LNCaP clone FGC (cell line): ENCODE measurements around the gene TMEM139.
"Not testable (repeated sequence)": the region's sequence is repeated elsewhere in the genome, so short reads cannot be mapped to it uniquely, and the experiment has no call there.

Experiments
- DNase-seq: peaks from one replicate; pipeline ENCODE4 v3.0.0-alpha.2; 2011; ENCODE audit warnings: low read depth
- H3K4me3 ChIP-seq: 2 replicates; pipeline ENCODE4 v1.5.1; 2011; ENCODE audit warnings: mild to moderate bottlenecking, low read depth, low read length, control low read depth
- TF ChIP-seq, protein P1 (sequence below): IDR thresholded peaks from 2 replicates; pipeline ENCODE4 v1.5.1; 2012; ENCODE audit warnings: mild to moderate bottlenecking; ENCODE audit not compliant: control insufficient read depth, insufficient read depth; ENCODE audit errors: extremely low read depth

The TMEM139 gene

DNA sequence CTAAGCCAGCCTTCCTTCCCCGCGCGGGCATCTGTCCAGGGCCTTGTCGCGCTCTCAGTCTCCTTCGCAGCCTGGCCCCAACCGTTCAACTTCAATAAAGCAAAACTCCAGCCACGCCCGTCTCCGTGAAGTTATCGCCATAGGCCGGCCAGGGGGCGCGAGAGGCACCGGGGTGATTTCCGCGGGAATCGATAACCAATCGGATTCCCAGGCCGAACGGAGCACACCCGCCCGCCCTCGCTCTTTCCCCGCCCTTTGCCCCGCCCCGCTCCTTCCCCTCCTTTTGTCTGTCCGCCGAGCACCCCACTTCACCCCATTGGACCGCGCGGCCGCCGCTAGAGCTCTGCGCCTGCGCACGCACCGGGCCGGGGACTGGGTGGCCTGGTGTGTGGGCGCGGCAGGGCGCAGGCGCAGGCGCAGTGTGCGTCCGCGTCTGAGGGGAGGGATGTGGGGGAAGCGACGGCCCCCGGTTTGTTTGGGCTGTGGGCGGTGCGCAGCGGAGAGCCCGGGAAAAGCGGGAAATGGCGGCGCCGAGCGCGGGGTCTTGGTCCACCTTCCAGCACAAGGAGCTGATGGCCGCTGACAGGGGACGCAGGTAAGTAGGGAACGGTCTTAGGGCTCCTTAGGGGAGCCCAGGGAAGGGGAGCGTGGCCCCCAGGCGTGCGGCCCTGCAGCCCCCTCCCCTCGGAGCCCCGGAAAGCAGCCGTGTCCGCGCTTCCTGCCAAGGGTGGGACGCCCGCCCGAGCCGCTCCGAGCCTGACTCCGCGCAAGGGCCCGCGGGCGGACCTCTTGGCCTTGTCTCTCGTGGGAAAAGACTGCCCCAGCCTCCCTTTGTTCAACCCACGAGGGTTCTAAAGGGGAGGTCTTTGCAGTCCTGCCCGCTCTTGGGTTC lies 3.4 kb downstream of the TMEM139 start, which contains the start of gene CASP2:
CASP2 (plus strand) TSS at position 417 of the 892 bp plus-strand sequence; CDS start at position 522, 105 bp downstream.
- TF ChIP-seq, protein P1, sequence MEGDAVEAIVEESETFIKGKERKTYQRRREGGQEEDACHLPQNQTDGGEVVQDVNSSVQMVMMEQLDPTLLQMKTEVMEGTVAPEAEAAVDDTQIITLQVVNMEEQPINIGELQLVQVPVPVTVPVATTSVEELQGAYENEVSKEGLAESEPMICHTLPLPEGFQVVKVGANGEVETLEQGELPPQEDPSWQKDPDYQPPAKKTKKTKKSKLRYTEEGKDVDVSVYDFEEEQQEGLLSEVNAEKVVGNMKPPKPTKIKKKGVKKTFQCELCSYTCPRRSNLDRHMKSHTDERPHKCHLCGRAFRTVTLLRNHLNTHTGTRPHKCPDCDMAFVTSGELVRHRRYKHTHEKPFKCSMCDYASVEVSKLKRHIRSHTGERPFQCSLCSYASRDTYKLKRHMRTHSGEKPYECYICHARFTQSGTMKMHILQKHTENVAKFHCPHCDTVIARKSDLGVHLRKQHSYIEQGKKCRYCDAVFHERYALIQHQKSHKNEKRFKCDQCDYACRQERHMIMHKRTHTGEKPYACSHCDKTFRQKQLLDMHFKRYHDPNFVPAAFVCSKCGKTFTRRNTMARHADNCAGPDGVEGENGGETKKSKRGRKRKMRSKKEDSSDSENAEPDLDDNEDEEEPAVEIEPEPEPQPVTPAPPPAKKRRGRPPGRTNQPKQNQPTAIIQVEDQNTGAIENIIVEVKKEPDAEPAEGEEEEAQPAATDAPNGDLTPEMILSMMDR, result peak; percentile 34
- peak; percentile 72 for DNase-seq
- peak within 1 kb of the TSS; percentile 80 for H3K4me3 ChIP-seq

DNA sequence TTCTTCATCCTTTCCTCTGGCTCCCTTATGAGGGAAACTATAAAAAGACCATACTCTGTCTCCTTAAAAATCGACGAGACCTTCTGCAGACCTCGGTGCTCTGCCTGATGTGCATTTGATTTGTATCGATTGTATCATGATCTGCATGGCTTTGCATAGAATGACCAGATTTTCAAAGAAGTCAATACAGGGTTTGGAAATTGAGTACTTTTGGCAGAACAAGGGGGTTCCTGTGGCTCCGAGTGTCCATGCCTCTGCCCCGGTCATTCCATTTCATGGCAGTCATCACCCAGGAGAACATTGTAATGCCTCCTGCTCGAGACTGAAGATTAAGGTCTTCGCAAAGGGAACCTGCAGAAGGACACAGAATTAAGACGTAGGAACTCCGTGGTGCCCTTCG lies 4.1 kb downstream of the TMEM139 start:
- peak overlapping the region; percentile 80 for H3K4me3 ChIP-seq
- no peak for DNase-seq
- TF ChIP-seq, protein P1, result no peak

DNA sequence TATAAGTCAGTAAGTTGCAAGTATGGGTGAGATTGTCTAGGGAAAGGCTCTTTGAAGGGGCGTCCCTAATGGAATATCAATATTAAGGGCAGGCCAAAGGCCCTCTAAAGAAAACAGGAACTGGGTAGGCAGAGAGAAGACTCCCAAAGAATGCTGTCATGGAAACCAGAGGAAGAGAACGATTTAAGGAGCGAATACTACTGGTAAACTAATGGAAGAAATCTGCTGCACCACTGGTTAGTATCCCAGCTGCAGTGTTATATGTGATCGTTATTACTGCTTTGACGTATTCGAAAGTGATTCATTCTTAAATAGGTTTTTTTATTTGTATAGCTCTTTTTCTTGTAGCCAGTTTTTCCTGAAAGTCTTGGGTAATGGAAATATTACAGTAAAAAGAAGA lies 4.7 kb downstream of the TMEM139 start:
- H3K4me3 ChIP-seq, result peak overlapping the region; percentile 80
- no peak for DNase-seq
- TF ChIP-seq, protein P1, result no peak

DNA sequence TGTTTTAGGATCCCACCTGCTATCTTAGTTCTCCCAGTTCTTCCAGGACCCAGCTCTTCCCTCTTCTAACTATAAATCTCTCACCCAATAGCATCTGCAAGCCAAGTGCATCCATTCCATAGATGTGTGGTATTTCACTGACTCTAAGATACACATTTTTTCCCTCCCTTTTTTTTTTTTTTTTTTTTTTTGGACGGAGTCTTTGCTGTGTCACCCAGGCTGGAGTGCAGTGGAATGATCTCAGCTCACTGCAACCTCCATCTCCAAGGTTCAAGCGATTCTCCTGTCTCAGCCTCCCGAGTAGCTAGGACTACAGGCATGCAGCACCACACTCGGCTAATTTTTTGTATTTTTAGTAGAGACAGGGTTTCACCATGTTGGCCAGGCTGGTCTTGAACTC lies 5.1 kb downstream of the TMEM139 start:
- not testable (repeated sequence) for H3K4me3 ChIP-seq, DNase-seq

DNA sequence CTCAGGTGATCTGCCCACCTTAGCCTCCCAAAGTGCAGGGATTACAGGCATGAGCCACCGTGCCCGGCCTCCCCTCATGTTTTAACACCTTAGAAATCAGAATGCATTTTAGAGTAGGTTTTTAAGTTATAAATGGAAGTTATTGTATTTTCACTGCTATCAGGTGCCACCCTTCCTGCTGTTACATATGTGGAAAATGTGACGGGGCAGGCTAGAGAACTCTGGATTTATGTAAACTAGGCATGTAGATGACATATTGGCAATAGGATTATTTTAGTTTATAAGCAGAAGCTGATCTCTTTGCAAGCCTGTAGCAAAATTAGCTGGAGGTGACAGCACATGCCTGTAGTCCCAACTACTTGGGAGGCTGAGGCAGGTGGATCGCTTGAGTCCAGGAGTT lies 5.5 kb downstream of the TMEM139 start:
- DNase-seq, result no peak
- H3K4me3 ChIP-seq, result no peak overlapping the region
- TF ChIP-seq, protein P1, result no peak

DNA sequence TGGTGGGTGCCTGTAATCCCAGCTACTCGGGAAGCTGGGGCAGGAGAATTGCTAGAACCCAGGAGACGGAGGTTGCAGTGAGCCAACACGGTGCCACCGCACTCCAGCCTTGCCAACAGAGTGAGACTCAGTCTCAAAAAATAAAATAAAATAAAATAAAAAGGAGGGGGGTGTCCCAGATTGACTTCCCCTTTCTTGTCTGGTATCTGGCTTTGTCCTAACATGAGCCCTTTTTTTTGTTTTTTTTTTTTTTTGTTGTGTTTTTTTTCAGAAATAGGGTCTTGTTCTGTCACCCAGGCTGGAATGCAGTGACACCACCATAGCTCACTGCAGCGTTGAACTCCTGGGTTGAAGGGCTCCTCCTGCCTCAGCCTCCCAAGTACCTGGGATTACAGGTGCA lies 8.1 kb downstream of the TMEM139 start:
- TF ChIP-seq, protein P1, result no peak
- DNase-seq, result no peak
- H3K4me3 ChIP-seq, result no peak overlapping the region

DNA sequence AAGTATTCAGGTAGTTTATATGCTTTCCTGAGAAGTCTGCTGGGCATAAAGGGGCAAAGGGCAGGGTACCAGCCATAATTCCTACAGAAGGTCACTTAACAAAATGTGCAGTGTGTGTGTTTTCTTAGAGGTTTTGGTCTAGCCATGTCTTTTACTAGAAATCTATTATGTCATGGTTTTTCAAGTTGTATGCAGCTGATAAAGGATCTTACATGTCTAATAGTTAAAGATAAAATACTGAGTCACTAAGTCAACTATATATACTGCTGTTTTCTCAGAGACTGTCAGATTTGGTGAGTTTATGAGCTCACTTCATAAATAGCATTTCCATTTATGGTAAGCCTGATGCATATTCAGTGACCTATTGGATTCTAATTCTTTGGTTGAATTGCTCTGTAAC lies 11.1 kb downstream of the TMEM139 start:
- TF ChIP-seq, protein P1, result no peak
- no peak for DNase-seq
- H3K4me3 ChIP-seq, result no peak overlapping the region
